SU-DHL-6 (cell line): Measurements from ENCODE around the gene AHRR.

Experiments used
- H2AFZ ChIP-seq: fragments of 200-600 bp; sonication (generic); 2 replicates; pipeline ENCODE4 v1.6.1; 2014; ENCODE audit warnings: low read depth, mild to moderate bottlenecking, moderate library complexity, mixed read lengths, antibody characterized with exemption, low read length; ENCODE audit not compliant: severe bottlenecking
- H3F3A ChIP-seq: fragments of 200-600 bp; shearing (Covaris generic); 2 replicates; pipeline ENCODE4 v1.6.0; 2016; ENCODE audit warnings: antibody characterized with exemption, mild to moderate bottlenecking; ENCODE audit not compliant: insufficient read depth
- H3K27ac ChIP-seq: fragments of 200-600 bp; sonication (generic); 2 replicates; pipeline ENCODE4 v1.5.1; 2016; ENCODE audit warnings: low read depth, mild to moderate bottlenecking, low read length, moderate library complexity, mixed read lengths
- H3K27me3 ChIP-seq: fragments of 200-600 bp; sonication (generic), shearing (Covaris generic); 2 replicates; pipeline ENCODE4 v1.6.0; 2014; ENCODE audit warnings: mild to moderate bottlenecking, low read length
- H3K36me3 ChIP-seq: fragments of 200-600 bp; sonication (generic); 2 replicates; pipeline ENCODE4 v1.6.1; 2014; ENCODE audit warnings: mild to moderate bottlenecking, low read length, mixed read lengths
- H3K4me2 ChIP-seq: fragments of 300-600, 200-600 bp; shearing (Covaris generic), sonication (generic); 2 replicates; pipeline ENCODE4 v1.6.0; 2014; ENCODE audit warnings: low read length, low read depth, mild to moderate bottlenecking; ENCODE audit not compliant: poor library complexity, severe bottlenecking
- H3K4me3 ChIP-seq: fragments of 200-600 bp; sonication (generic); 2 replicates; pipeline ENCODE4 v1.5.1; 2014; ENCODE audit warnings: antibody characterized with exemption, low read length, mild to moderate bottlenecking, mixed read lengths; ENCODE audit not compliant: insufficient read depth, poor library complexity, severe bottlenecking
- H3K79me2 ChIP-seq: fragments of 200-600 bp; sonication (generic); 2 replicates; pipeline ENCODE4 v1.6.1; 2014; ENCODE audit warnings: mild to moderate bottlenecking, low read length, moderate library complexity; ENCODE audit not compliant: insufficient read depth
- H3K9ac ChIP-seq: fragments of 200-600 bp; sonication (generic); 2 replicates; pipeline ENCODE4 v1.7.0; 2014; ENCODE audit warnings: mild to moderate bottlenecking, low read length
- H3K9me2 ChIP-seq: fragments of 200-600 bp; sonication (generic); replicated peaks from 2 replicates; pipeline ENCODE4 v1.6.1; 2014; ENCODE audit warnings: low read length; ENCODE audit not compliant: insufficient read depth
- H3K9me3 ChIP-seq: fragments of 200-600 bp; sonication (generic); 2 replicates; pipeline ENCODE4 v1.6.1; 2014; ENCODE audit warnings: low read length, mixed read lengths; ENCODE audit not compliant: insufficient read depth
- H4K20me1 ChIP-seq: fragments of 200-600 bp; sonication (generic); 2 replicates; pipeline ENCODE4 v1.6.1; 2014; ENCODE audit warnings: low read depth, mild to moderate bottlenecking, antibody characterized with exemption, low read length, moderate library complexity, mixed read lengths
- EZH2phosphoT487 ChIP-seq: fragments of 200-600 bp; sonication (generic), shearing (Covaris generic); conservative IDR thresholded peaks from 2 replicates; pipeline ENCODE4 v1.6.1; 2018; ENCODE audit warnings: mild to moderate bottlenecking, antibody characterized with exemption, low read length, moderate library complexity, mixed read lengths
- TF ChIP-seq, protein P1 (sequence below): fragments of 200-600 bp; sonication (generic); IDR thresholded peaks from one replicate; pipeline ENCODE4 v1.5.1; 2017; ENCODE audit warnings: antibody characterized with exemption, mild to moderate bottlenecking, low read length, moderate library complexity; ENCODE audit not compliant: insufficient read depth, poor library complexity, severe bottlenecking

AHRR gene

DNA sequence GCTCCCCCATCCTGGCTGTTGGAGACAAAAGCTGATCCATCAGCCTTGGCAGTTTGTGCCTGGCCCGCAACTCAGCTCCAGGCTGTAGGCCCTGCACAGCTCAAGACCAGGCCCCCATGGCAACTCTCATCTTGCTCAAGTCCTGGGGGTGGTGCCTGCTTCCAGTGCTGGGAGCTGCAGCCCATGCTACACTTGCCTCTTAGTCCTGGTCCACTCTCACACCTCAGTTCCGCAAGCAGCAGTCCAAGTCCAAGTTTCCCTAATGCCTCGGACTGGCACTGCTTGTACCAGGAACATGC, 14.2 kb downstream of the AHRR start:
- no peak overlapping the region for H3K9ac ChIP-seq
- H3F3A ChIP-seq: no peaks in the 10 kb centered on the region
- H3K27me3 ChIP-seq: no peaks in the 10 kb centered on the region
- H3K4me2 ChIP-seq: no peak overlapping the region
- H4K20me1 ChIP-seq: no peaks in the 10 kb centered on the region
- H3K9me2 ChIP-seq: no peaks in the 10 kb centered on the region
- no peak overlapping the region for H2AFZ ChIP-seq
- H3K27ac ChIP-seq: no peak overlapping the region
- no peak for TF ChIP-seq EZH2phosphoT487
- no peaks in the 10 kb centered on the region for H3K79me2 ChIP-seq
- no peaks in the 10 kb centered on the region for H3K9me3 ChIP-seq
- H3K4me3 ChIP-seq: no peak overlapping the region
- no peaks in the 10 kb centered on the region for H3K36me3 ChIP-seq

DNA sequence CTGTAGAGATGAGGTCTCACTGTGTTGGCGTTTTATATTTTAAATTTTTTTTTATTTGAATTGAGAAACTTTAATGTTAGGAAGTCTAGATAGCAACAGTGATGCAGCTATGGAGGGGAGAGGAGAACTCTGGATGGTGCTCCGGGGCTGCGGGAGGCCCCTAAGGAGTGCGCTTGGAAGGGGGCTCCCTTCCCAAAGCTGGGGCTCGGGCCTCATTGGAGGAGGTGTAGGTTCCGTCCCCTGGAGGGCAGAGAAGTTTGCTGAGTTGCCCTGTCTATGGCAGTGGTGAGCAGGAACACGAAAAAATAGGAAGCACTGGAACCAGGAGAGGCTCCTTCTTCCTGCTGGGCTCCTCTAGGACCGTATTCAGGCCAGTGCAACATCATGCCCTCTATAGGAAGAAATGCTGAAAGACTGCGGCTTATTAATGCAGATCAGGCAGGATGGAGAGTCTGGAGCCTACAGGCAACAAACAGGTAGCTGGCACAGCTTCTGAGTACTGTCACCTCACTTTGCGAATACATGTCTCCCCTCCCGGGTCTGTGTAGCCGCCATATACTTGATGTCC, 16.1 kb downstream of the AHRR start:
- no peaks in the 10 kb centered on the region for H4K20me1 ChIP-seq
- H3K79me2 ChIP-seq: no peaks in the 10 kb centered on the region
- H3F3A ChIP-seq: 0 out of 2 replicates have a peak, but pooled peaks cover 3% of the 10 kb centered on the region
- H2AFZ ChIP-seq: no peak overlapping the region
- no peak for TF ChIP-seq EZH2phosphoT487
- TF ChIP-seq, protein P1, sequence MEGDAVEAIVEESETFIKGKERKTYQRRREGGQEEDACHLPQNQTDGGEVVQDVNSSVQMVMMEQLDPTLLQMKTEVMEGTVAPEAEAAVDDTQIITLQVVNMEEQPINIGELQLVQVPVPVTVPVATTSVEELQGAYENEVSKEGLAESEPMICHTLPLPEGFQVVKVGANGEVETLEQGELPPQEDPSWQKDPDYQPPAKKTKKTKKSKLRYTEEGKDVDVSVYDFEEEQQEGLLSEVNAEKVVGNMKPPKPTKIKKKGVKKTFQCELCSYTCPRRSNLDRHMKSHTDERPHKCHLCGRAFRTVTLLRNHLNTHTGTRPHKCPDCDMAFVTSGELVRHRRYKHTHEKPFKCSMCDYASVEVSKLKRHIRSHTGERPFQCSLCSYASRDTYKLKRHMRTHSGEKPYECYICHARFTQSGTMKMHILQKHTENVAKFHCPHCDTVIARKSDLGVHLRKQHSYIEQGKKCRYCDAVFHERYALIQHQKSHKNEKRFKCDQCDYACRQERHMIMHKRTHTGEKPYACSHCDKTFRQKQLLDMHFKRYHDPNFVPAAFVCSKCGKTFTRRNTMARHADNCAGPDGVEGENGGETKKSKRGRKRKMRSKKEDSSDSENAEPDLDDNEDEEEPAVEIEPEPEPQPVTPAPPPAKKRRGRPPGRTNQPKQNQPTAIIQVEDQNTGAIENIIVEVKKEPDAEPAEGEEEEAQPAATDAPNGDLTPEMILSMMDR: no peak
- no peak overlapping the region for H3K4me3 ChIP-seq
- no peaks in the 10 kb centered on the region for H3K36me3 ChIP-seq
- H3K9me3 ChIP-seq: no peaks in the 10 kb centered on the region
- no peaks in the 10 kb centered on the region for H3K9me2 ChIP-seq
- no peak overlapping the region for H3K9ac ChIP-seq
- no peaks in the 10 kb centered on the region for H3K27me3 ChIP-seq
- no peak overlapping the region for H3K4me2 ChIP-seq
- H3K27ac ChIP-seq: no peak overlapping the region

DNA sequence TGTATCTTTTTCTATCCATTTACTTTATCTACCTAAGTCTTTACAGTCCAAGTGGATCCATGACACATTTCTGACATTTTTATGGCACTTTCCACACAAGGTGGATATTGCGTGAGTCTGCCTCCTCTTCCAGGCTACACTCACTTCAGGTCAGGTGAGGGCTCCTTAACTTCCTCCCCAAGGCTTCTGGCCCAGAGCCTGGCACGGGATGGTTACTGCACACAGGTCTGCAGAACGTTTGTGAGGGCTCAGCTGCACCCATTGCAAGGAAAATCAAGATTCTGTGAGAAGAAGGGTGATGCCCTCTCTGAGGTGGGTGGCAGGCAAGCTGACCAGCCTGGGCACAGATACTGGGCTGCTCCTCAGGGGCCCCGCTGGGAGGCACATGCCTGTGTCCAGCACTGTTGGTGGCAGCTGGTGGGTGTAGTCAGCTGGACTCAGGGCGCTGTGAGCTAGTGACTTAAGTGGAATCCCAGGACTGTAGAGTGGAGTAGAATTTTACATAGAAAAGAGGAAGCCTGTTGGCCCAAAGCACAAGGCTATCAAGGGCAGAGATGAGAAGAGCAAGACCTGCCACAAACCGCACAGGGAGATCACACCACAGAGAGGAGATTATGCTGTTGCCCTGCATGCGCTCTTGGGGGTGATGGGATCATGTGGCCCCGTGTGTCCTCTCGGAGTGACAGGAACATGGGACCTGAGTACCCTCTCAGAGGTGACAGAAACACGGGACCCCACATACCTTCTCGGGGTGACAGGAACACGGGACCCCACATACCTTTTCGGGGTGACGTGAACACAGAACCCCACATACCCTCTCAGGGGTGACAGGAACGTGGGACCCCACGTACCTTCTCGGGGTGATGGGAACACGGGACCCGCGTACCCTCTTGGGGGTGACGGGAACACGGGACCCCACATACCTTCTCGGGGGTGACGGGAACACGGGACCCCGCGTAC, 21.3 kb downstream of the AHRR start:
- H3K9me2 ChIP-seq: no peaks in the 10 kb centered on the region
- H3K79me2 ChIP-seq: no peaks in the 10 kb centered on the region
- H3K27me3 ChIP-seq: no peaks in the 10 kb centered on the region
- no peak overlapping the region for H3K9ac ChIP-seq
- H4K20me1 ChIP-seq: no peaks in the 10 kb centered on the region
- no peak overlapping the region for H3K4me2 ChIP-seq
- H3K36me3 ChIP-seq: no peaks in the 10 kb centered on the region
- TF ChIP-seq, protein P1: no peak
- TF ChIP-seq EZH2phosphoT487: no peak
- H2AFZ ChIP-seq: no peak overlapping the region
- no peak overlapping the region for H3K27ac ChIP-seq
- no peak overlapping the region for H3K4me3 ChIP-seq
- 0 out of 2 replicates have a peak, but pooled peaks cover 3% of the 10 kb centered on the region for H3F3A ChIP-seq
- H3K9me3 ChIP-seq: no peaks in the 10 kb centered on the region
